ENCODE results near the gene RNF148.

The RNF148 gene, protein sequence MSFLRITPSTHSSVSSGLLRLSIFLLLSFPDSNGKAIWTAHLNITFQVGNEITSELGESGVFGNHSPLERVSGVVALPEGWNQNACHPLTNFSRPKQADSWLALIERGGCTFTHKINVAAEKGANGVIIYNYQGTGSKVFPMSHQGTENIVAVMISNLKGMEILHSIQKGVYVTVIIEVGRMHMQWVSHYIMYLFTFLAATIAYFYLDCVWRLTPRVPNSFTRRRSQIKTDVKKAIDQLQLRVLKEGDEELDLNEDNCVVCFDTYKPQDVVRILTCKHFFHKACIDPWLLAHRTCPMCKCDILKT

DNA sequence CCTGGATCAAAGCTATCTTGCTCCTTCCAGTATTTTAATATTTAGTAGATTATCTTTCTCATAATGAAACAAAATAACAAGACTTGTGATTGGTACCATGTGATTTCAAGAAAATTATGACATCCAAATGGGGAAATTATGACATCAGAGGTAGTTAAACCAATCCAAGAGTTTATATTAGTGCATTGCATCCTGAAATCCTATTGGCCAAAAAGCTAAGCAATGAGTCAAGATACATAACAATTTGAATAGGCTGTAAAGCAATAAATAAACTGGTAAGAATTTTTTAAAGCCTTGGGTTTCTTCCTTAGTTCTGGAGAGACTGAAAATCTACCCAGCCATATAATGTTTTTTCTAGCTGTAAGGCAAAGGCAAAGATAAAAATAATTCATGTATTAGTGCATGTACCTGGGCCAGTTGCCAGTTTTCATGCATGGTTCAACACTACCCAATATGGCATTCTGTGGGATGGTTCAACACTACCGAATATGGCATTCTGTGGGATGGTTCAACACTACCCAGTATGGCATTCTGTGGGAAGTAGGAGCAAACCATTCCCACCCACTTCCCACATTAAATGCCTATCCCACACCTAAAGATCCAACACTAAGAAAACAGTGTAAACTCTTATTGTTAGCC, at the start of gene RNF148:
RNF148 (minus strand) TSS at position 51 of the 639 bp plus-strand sequence. CDS start 172 bp downstream, outside the sequence.
- no peak for DNase-seq

DNA sequence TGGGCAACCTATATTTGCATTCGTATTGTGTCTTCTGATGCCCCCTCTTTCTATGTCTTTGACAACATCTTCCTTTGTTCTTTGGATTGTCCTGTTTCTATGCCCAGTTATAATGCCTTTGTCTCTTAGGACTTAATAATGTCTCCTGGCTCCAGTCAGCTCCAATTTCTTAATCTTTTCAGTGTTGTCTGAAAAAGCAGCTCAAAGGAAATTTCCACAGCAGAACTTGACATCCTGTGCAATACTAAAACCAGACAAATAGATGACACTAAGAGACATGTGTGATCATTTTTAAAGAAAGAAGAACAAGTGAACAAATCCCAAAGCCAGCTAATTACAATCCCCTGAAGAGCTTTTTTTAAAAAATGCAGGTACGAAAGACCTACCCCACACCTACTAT, 47.7 kb upstream of the RNF148 start:
- DNase-seq = no peak

DNA sequence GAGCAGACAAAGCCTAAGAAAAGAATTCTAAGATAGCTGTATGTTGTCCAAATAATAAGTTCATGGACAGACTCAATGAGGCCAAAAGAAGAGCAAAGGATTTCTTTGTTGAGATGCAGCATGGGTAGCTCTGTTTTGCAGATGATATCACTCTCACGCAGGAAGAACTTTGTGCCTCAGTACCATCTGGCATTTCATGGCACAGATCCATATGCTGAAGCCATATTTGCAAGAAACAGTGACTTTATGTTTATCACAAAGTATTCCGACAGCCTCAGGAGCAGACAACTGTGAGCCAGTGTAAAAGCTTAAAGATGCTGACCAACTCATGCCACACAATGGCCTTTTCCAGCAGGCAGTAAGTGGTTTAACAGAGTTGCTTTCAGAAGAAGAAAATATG, 45.5 kb upstream of the RNF148 start:
- no peak for DNase-seq

DNA sequence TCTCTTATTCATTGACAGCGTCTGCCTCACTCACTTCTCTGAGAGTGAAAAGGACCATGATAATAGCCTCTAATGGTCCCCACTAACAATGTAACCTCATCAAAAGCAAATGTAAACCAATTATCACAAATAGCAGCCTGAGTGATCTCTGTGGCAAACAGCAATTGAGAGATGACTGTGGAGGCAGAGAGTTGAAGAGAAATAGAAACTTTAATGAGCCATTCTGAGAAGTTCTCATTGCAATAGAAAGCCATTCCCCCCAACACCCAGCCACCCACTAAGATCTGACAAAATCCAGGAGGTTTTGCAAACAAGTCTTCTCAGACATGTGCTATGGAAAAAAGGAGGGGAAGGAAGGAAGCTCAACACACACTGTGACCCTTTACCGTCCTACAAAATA, 44.2 kb upstream of the RNF148 start:
- DNase-seq = no peak

DNA sequence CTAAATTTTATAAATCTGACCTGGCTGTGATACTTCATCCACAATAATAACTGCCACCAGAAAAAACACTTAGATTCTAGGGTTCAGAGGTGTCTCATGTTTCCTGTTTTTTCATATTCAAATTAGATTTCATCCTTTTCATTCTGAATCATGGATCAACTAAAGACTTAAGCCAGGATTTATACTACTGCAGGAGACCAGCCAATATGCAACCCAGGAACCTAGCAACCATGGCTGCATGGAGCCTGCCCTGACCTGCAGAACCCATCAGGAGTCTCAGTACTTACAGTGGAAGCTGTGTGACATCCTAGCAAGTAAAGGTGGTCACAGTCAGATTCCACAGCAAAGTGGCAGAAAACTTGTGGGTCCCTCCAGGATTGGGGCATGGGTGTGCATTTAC, 40.5 kb upstream of the RNF148 start:
- DNase-seq = no peak

DNA sequence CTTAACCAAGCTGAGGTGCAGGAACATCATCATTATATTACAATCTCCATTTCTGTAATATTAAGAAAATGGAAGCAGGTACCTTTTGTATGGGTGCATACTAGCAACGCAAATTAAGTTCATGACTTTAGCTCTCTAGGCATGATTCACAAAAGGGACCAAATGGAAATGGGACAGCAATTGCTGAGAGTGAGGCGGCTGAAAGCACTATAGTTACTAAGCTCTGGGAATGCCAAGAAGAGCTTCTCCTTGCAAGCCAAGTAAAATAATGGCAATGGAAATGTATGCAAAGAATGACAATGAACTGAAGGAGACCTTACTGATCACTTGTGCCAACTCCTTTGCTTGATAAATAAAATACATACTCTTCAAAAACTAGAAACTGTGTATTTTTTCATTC, 36.2 kb upstream of the RNF148 start:
- DNase-seq = no peak

DNA sequence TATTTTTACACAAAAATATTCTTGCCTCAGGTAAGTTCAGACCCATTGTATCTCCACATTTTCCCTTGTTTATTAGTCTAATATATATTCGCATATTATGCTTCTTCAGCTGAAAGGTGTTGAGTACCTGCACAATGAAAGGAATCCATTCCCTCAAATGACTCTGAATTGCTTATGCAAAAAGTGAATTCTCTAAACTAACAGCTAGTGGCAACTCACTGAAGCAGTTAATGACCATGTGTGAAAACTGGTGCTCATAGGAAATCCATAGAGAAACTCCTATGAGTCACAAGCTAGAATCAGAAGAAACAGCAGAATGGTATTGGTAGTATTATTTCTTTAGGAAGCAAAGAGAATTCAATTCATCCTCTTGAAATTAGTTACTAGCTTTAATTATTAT, 33.5 kb upstream of the RNF148 start:
- no peak for DNase-seq

DNA sequence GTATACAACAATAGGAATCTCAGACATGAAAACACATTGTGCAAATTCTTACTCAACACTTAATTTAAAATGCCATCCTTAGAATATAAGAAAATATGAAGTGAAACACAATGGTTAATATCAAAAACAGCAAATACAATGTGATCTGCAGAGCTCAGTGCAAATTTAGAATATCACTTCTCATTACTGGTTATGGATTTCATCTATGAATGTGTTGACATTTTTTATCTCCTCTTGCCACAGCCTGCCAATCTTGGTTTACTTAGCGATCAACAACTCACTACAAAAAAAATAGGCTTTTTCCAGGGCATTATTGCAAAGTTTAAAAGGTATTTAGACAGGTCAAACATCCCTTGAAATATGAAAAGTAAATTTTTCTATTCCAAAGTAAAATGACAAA, 25.0 kb upstream of the RNF148 start:
- DNase-seq = no peak

DNA sequence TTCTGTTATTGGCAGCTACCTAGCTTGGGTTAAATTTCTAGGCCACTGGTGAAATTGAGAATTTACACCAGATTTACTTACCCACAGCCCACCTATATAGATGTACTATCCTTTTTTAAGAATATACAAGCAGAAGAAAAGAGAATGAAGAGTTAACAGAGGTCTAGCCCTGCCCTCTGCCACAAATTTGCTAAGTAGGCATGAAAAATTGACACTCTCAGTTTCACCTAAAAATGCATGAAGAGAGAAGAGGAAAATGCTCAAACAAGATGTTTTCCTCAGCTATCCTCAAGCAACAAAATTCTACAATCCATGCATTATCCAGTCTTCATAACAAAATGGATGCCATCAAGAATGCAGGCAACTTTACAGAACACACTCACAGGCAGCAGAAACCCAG, 24.6 kb upstream of the RNF148 start:
- DNase-seq = no peak

DNA sequence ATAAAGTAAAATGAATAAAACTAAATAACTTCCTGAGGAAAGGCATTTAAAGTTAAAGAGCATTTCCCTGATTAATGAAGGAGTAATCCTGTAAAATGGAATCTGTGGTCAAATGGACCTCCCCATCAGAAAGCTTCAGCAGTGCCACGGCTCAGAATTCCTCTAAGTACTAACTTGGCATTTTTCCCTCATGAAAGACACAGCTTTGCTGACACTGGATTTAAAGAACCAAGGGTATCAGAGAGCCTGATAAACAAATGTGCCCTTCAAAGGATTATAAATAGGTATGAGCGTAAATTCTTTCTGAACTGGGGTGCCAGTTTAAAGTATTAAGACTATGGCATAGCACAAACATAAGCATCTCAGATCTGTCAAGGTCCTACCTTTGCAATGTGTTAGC, 24.2 kb upstream of the RNF148 start:
- DNase-seq = no peak

DNA sequence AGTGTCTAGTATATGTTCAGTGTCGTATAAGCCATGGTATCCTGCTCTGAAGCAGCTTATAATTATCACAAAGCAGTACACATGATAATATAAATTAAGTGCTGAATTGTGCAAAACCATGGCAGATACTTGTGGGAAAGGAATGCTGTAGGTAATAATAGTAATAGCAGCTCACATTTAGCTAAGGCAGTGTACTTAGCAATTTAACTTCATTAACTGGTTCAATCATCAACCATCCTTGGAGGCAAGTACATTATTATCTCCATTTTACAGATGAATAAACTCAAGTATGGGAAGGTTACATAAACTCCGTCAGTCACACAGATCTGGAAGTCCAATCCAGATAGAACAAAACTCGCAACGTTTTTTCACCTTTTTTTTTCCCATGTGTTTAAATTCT, 21.6 kb upstream of the RNF148 start:
- DNase-seq = no peak

DNA sequence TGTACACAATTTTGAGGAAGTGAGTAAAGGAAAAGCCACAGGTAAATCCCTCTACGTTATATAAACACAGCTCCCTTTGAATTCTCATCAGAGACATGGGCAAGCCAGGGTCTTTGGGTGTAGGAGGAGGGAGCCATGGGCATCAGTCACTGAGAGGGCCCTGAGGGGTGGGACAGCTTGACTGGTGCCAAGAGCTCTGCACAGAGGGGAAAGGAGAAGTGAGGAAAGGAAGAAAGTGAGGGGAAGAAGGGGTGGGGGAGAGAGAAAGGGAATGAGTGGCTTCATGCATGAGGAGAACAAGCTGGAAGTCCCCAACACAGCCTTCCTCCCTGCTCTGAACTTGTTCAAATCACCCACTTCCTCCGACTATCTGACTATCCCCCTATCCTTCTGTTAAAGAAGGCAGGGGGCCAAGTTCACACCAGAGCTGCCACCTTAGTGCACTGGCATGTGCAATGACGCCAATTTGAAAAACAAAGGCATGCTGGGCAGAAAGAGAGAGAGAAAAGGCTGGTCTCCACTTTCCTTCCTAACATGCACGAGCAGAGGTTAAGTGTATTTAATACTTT, 16.4 kb upstream of the RNF148 start:
- no peak for DNase-seq

DNA sequence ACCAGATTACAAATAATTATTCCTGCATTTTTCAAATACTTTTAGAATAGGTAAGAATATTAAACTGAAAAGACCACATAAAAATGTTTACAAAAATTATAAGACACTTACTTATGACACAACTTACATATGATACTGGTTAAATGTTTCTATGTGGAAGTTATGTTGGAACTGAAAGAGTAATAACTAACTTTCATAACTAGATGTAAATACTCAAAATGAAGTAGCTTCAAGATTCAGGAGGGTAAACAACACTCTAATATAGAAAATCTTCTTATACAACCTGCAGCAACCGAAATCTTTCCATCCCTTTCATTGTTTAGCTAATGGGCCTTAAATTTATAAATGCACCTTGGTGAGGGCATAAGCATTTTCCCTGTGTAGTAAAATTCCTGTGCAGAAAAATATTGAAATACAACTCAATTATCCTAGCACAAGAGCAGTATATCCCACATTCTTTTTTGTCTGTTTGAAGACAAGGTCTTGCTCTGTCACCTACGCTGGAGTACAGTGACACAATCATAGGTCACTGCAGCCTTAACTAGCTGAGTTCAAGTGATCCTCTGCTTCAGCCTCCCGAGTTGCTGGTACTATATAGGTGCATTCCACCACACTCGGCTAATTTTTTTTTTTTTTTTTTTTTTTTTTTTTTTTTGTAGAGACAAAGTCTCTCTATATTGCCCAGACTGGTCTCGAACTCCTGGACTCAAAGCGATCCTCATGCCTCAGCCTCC, 14.8 kb upstream of the RNF148 start:
- no peak for DNase-seq

DNA sequence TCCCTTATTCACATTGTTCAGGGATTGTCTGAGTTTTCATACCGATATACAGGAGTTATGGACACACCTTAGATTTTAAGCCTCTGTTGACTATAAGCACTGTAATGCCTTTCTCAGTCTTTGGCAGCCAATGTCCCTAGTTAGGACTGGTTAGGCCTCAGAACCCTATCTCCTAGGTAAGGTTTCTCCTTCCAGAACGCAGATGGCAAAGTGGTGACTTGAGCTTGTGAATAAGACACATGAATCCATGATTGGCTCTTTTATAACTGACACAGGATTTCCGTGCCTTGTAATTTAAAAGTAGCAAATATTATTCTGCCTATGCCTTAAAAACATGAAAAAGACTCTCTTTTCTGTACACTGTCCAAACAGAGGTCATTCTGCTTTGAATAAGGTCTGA, 12.5 kb upstream of the RNF148 start:
- DNase-seq = no peak

DNA sequence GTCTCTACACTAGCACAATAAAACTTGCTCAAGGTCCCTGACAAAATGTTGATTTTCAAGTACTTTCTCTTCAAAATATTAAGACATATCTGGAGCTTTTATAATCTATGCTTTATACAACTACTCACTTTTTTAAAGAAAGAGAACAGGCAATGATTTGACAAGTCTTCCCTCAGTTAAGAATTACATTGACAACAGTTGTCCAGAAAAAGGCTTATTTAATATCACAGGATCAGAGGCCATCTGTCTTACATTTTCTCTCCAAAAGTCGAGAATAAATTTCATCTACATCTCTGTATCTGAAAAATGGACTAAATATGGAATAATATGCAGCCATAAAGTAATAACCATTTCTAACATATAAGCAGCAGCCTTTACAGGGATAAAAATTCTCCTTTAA, 8.2 kb upstream of the RNF148 start:
- no peak for DNase-seq

DNA sequence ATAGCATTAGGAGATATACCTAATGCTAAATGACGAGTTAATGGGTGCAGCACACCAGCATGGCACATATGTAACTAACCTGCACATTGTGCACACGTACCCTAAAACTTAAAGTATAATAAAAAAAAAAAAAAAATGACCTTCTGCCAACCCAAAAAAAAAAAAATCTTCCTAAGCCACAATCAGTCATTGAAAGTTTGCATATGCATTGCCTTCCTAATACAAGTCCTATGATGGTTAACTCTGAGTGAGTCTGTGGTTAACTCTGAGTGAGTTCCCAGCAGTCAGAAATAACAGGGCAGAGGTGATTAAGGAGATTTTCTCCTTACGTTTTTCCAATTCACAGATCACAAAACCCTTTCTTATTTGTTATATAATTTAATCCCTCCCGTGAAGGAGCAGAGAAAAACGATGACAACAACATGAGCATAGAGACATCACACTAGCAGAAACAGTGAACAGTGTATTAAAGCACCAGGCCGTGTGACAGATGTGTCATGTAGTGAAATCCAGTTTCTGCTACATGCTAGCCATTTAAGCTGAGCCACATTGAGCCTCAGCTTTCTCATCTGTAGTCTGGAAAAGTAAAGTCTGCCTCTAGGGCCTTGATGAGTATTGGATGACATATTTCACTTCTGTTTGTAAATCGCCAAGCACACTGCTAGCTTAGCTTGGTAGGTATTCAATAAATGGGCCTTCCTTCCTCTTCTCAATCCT, 7.4 kb upstream of the RNF148 start:
- no peak for DNase-seq

DNA sequence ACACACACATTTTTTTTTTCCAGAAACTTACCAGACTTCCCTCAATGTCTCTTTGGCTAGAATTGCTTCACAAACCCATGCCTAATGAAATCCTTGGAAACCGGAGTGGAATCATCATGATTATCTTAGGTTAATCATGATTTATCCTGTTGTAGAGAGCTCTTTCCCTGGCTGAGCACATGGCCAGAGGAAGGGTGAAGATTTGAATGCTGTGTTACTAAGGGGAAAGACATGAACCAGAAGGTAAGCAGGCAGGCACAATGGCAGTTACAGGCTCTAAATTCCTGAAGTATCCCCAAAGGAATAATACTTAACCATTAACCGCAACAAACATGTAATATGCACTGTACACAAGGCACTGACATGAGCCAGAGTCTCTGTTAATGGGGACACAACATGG, 4.1 kb upstream of the RNF148 start:
- DNase-seq = no peak

DNA sequence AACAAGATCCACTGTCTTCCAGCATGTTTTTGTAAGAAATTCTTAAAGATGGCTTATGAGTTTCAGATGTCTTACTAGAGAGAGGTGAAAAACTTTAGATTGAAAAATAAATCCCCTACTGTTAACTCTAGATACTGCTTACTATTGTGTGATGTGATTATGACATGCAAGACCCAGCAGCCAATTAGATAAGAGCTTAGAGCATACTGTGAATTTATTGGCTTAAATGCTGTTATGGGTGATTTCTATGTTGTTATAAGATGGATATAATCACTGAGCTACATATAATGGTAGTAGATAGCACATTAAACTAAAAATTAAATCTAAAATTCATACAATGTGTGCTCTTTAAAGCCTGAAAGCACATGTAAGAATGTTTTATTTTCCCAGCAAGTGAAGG, 3.7 kb downstream of the RNF148 start, which contains the start of gene RNF133:
RNF133 (minus strand) TSS at position 101 of the 400 bp plus-strand sequence. CDS start 199 bp downstream, outside the sequence.
- no peak for DNase-seq

DNA sequence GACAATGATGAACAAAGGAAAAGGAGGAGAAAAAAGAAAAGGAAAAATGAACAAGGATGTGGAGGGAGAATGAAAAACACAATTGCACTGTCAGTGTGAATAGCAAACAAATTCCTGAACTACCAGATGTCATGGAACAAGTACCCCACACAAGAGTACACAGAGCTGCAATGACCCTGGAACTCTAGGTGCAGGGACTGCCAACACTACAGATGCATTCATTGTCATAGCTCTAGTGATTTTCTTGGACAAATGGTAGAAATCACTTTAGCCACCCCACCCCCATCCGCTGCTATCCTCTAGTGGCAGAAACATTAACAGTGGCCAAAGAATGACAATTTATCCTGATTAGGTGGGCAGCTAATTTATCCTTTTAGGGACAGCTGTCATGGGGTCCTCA, 6.9 kb downstream of the RNF148 start:
- DNase-seq = no peak

DNA sequence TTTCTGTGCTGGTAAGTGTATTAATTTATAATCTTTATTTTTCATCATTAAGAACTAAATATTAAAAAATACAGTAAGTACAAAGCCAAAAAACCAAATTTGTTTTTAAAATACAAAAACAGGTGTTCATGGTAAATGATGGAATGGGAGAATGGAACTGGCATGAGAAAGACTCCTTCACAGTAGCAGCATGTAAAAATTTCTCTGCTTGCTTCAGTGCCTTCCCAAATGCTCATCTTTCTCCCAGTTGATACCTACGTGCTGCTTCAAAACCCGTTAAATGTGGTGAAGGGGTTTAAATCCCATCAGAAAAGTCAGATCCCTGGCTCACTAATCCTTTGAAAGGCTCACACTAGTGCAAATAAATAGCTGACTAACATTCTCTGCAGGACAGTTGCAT, 8.0 kb downstream of the RNF148 start:
- no peak for DNase-seq

DNA sequence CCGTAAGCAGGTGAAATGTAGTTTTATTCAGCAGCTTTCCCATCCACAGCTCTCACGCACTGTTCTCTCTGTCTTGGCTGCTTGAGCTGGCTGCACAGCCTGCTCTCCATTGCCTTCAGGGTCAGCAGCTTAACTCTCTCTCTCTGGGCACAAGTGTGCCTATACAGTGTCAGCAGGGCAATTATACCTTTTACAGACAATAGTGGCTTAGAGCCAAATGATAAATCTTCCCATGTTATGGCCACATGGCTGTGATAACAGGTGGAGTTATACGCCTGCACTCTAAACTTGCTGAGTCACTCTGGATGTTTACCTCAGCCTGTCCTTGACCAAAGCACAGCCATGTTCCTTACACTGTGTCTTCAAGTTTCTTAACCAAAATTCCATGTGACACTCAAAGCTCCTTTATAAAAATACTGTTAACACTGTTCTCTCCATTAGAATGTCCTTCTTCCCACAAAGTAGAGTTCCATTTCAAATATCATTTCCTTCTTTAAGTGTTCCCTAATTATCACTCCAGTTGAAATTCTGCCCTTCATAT, 9.9 kb downstream of the RNF148 start:
- DNase-seq = no peak

DNA sequence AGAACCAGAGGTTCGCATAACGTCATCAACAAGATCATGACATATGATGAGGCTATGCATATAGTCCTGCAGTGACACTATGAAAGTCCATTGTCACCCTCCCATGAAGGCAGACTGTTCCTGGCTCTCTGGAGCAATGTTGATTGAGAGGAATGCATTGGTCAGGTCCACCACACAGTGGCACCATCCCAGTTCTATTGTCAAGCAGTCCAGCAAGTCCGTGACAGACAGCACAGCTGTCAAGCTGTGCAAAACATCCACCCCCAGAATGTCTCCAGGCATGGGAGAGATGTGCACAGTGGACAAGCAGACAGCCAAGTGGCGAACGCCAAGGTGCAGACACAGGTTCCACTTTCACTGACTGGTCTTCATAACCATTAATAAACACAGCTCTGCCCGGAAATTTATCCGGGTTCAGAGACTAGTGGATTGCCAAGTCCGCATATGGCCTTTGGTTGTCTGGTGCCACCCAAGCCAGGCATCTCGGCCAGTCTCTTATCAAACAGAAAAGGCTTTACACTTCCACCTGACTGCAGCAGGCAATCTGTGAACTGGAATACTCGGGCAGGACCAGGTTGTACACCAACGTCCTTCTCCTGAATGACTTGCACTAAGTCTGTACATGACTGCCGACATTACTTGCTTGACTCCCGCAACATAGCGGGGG, 11.0 kb downstream of the RNF148 start:
- no peak for DNase-seq
